ENCODE results near the gene SYT2. TPM values are rescaled to one million over a fixed set of nuclear protein-coding genes. Genes with fewer than 3 reads are reported as not detected.

The SYT2 gene
- total and polyA plus RNA-seq, 10 donors, result under 0.01 to 0.14 (median 0.03) TPM; not detected in 3

DNA sequence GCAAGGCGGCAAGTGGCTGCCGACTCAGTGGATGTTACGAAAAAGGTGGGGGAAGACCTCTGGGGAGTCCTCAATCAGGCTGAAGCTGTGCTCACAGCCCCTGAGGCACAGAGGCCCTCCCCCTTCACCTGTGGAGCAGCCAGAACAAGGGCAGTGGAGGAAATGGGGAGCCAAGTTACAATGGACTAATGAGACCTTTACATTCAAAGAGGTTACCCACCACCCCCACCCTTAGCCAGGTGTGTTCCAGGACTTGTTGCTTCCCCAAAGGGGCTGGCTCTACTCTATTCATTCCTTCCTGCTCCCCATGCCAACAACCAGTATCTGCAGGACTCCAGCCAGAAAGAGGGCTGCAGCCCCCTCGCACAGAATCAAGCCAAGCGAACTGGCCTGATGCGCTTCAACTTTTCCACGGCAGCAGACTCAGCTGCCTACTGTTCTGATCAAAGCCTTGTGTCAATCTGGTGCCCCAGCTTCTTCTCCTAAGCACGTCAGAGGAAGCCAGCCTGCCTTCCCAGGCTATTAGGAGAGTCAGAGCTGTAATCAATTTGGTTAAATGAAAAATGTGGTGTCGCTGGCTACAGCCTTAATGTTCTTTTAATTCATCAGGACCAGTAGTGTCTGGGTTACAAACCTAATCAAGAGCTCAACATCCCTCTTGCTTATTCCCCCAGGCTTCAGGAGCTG is 1.8 kb upstream of the SYT2 start:
- 74 to 84% (median 79%) methylated on average over 9 of the region's 9 CpGs for WGBS, 5 donors
- Histone ChIP-seq H3K27ac (no peak overlapping the region), H3K4me1 (peaks cover 5 to 17% (median 13%) of the 10 kb centered on the region in 6 donors), H3K27me3 (replicated peaks in 1 of 7) (peaks cover 6 to 84% (median 44%) of the 10 kb centered on the region in 7 donors), H3K9me3 (no peaks in the 10 kb centered on the region), H3K4me3 (no peak overlapping the region), H3K36me3 (no peaks in the 10 kb centered on the region)
- no peak for DNase-seq
- intact Hi-C loops (cut with DNase I; ENCODE audit: low total_unique reads), result loop anchor here (10.0 kb wide), 1 partner anchor 527 kb away; no protein-coding TSS in a partner anchor
- no peak for TF ChIP-seq POLR2AphosphoS5 (IDR thresholded peaks at IDR 0.05)
- no peak for TF ChIP-seq POLR2A (IDR thresholded peaks at IDR 0.05)
- TF ChIP-seq, protein P1, sequence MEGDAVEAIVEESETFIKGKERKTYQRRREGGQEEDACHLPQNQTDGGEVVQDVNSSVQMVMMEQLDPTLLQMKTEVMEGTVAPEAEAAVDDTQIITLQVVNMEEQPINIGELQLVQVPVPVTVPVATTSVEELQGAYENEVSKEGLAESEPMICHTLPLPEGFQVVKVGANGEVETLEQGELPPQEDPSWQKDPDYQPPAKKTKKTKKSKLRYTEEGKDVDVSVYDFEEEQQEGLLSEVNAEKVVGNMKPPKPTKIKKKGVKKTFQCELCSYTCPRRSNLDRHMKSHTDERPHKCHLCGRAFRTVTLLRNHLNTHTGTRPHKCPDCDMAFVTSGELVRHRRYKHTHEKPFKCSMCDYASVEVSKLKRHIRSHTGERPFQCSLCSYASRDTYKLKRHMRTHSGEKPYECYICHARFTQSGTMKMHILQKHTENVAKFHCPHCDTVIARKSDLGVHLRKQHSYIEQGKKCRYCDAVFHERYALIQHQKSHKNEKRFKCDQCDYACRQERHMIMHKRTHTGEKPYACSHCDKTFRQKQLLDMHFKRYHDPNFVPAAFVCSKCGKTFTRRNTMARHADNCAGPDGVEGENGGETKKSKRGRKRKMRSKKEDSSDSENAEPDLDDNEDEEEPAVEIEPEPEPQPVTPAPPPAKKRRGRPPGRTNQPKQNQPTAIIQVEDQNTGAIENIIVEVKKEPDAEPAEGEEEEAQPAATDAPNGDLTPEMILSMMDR (IDR thresholded peaks at IDR 0.05 in 8 of 11, conservative IDR thresholded peaks at IDR 0.05 in 3 of 11), result no peak

DNA sequence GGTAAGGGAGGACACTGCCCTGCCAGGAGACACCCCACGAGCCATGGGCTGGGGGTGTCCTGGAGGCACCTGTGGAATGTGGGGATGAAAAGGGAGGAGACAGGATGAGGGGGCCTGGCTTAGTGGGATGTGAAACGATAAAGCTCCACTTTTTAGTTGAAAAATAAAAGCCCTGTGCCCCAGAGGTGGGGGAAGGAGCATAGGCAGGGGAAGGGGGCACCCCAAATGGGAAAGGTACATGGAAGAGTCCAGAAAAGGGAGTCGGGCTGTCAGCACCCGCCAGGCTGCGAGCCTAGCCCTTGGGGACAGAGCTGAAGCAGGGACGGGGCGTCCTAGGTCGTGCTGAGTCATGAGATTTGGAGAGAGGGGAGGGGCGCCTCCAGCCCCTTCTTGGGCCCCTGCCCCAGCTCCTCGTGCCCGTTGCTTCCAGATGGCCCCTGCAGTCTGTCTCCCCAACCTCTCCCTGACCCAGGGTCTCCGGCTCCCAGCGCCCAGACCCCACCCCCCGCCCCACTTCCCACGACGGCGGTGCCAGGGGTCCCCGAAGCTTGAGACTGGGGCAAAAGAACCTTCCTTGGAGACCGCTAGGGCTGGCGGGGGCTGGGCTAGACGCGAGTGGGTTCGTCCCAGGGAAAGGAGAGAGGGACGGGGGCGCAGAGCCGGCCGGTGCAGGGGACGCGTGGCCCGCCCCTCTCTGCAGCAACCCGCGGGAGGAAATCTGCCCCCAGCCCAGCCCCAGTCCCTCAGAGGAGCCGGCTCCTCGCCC is 795 bp downstream of the SYT2 start:
- no peaks in the 10 kb centered on the region for H3K9me3 ChIP-seq
- H3K4me3 ChIP-seq, result peak overlapping the region in 5 of 8 donors; percentile 4 to 50 (median 17)
- DNase-seq, result peak; percentile 53
- no peaks in the 10 kb centered on the region for H3K36me3 ChIP-seq
- intact Hi-C loops (cut with DNase I; ENCODE audit: low total_unique reads), result loop anchor here (10.0 kb wide), 1 partner anchor 525 kb away; no protein-coding TSS in a partner anchor
- no peak overlapping the region for H3K27ac ChIP-seq
- WGBS, 5 donors, result 2 to 7% (median 6%) methylated on average over 22 to 34 of the region's 34 CpGs
- H3K4me1 ChIP-seq, result peaks cover 5 to 17% (median 13%) of the 10 kb centered on the region in 6 donors
- TF ChIP-seq, protein P1 (IDR thresholded peaks at IDR 0.05 in 8 of 11, conservative IDR thresholded peaks at IDR 0.05 in 3 of 11), result no peak
- TF ChIP-seq POLR2AphosphoS5 (IDR thresholded peaks at IDR 0.05), result no peak
- peaks cover 6 to 90% (median 46%) of the 10 kb centered on the region in 7 donors for H3K27me3 ChIP-seq (replicated peaks in 1 of 7)

- peaks cover 6 to 96% (median 46%) of the 10 kb centered on the region in 7 donors for H3K27me3 ChIP-seq (replicated peaks in 1 of 7)
- WGBS, 5 donors, result 52 to 69% (median 66%) methylated on average over 11 to 12 of the region's 12 CpGs
- peaks cover 5 to 17% (median 13%) of the 10 kb centered on the region in 6 donors for H3K4me1 ChIP-seq
- TF ChIP-seq POLR2A (IDR thresholded peaks at IDR 0.05) (no peak), POLR2AphosphoS5 (IDR thresholded peaks at IDR 0.05) (no peak)
- TF ChIP-seq, protein P1 (IDR thresholded peaks at IDR 0.05 in 8 of 11, conservative IDR thresholded peaks at IDR 0.05 in 3 of 11), result no peak
- DNase-seq, result peak; percentile 59
- no peaks in the 10 kb centered on the region for H3K9me3 ChIP-seq
- no peak overlapping the region for H3K4me3 ChIP-seq
- intact Hi-C loops (cut with DNase I; ENCODE audit: low total_unique reads), result no loop called here
- H3K27ac ChIP-seq, result no peak overlapping the region
- H3K36me3 ChIP-seq, result no peaks in the 10 kb centered on the region
Observed at GRCh38 chr1:202708456-202709275, 1.6 kb downstream of the SYT2 start.

All from spleen (tissue), 11 donors.